Measurements from ENCODE around the gene FMNL2.
"Not testable (repeated sequence)": the region's sequence is repeated elsewhere in the genome, so short reads cannot be mapped to it uniquely, and the experiment has no call there.

FMNL2 gene

GRCh38 chr2:152335016-152335725 lies at the start of gene FMNL2:
Gene FMNL2, plus strand, starts transcription at chr2:152335174.
- peak; percentile 3 to 10 for DNase-seq (ENCODE audit: low read depth in 1 of 2, low spot score in 1 of 2)

- no peak for DNase-seq (ENCODE audit: low read depth in 1 of 2, low spot score in 1 of 2)
These were observed 42.0 kb upstream of the FMNL2 start for GRCh38 chr2:152292991-152293390.

GRCh38 chr2:152297715-152298114 lies 37.3 kb upstream of the FMNL2 start:
- DNase-seq (ENCODE audit: low read depth in 1 of 2, low spot score in 1 of 2), result no peak

GRCh38 chr2:152298754-152299153 lies 36.2 kb upstream of the FMNL2 start:
- DNase-seq (ENCODE audit: low read depth in 1 of 2, low spot score in 1 of 2), result no peak

GRCh38 chr2:152301131-152301530 lies 33.8 kb upstream of the FMNL2 start:
- DNase-seq (ENCODE audit: low read depth in 1 of 2, low spot score in 1 of 2), result no peak

- DNase-seq (ENCODE audit: low read depth in 1 of 2, low spot score in 1 of 2), result no peak
These were observed 31.0 kb upstream of the FMNL2 start for GRCh38 chr2:152303951-152304350.

- DNase-seq (ENCODE audit: low read depth in 1 of 2, low spot score in 1 of 2), result no peak
These were observed 30.1 kb upstream of the FMNL2 start for GRCh38 chr2:152304836-152305235.

- DNase-seq (ENCODE audit: low read depth in 1 of 2, low spot score in 1 of 2), result no peak
These were observed 27.1 kb upstream of the FMNL2 start for GRCh38 chr2:152307863-152308262.

GRCh38 chr2:152309352-152310214 lies 25.4 kb upstream of the FMNL2 start:
- no peak for DNase-seq (ENCODE audit: low read depth in 1 of 2, low spot score in 1 of 2)

GRCh38 chr2:152319822-152320570 lies 15.0 kb upstream of the FMNL2 start:
- DNase-seq (ENCODE audit: low read depth in 1 of 2, low spot score in 1 of 2), result no peak

GRCh38 chr2:152320814-152321213 lies 14.2 kb upstream of the FMNL2 start:
- DNase-seq (ENCODE audit: low read depth in 1 of 2, low spot score in 1 of 2), result no peak

GRCh38 chr2:152322222-152322621 lies 12.8 kb upstream of the FMNL2 start:
- no peak for DNase-seq (ENCODE audit: low read depth in 1 of 2, low spot score in 1 of 2)

- not testable (repeated sequence) for DNase-seq (ENCODE audit: low read depth in 1 of 2, low spot score in 1 of 2)
These were observed 9.8 kb upstream of the FMNL2 start for GRCh38 chr2:152325126-152325525.

GRCh38 chr2:152326710-152327109 lies 8.3 kb upstream of the FMNL2 start:
- DNase-seq (ENCODE audit: low read depth in 1 of 2, low spot score in 1 of 2), result no peak

GRCh38 chr2:152328013-152328412 lies 7.0 kb upstream of the FMNL2 start:
- DNase-seq (ENCODE audit: low read depth in 1 of 2, low spot score in 1 of 2), result no peak

- DNase-seq (ENCODE audit: low read depth in 1 of 2, low spot score in 1 of 2), result no peak
These were observed 4.6 kb upstream of the FMNL2 start for GRCh38 chr2:152330235-152330866.

GRCh38 chr2:152334701-152335015 lies 316 bp upstream of the FMNL2 start:
- DNase-seq (ENCODE audit: low read depth in 1 of 2, low spot score in 1 of 2), result no peak

GRCh38 chr2:152335726-152336118 lies 748 bp downstream of the FMNL2 start:
- DNase-seq (ENCODE audit: low read depth in 1 of 2, low spot score in 1 of 2), result no peak

- DNase-seq (ENCODE audit: low read depth in 1 of 2, low spot score in 1 of 2), result no peak
These were observed 1.3 kb downstream of the FMNL2 start for GRCh38 chr2:152336119-152336853.

GRCh38 chr2:152336854-152337510 lies 2.0 kb downstream of the FMNL2 start:
- DNase-seq (ENCODE audit: low read depth in 1 of 2, low spot score in 1 of 2), result no peak
